Stimulated activated naive CD8-positive, alpha-beta T cell treated with anti-CD3 and anti-CD28 coated beads, Interleukin-15, amount 100 ng/mL, for 72 hours (primary cell): ENCODE measurements around the gene CDKAL1.
A peak's percentile ranks its signal among the peaks of the same experiment; 100 is the strongest.
"Not testable (repeated sequence)": the region's sequence is repeated elsewhere in the genome, so short reads cannot be mapped to it uniquely, and the experiment has no call there.

Source experiments
- ATAC-seq: fragments of 150-1000 bp; cut with Tn5 transposase; 2 replicates; pipeline ENCODE4 v1.10.0; 2021; ENCODE audit warnings: mild to moderate bottlenecking, moderate library complexity
- DNase-seq, 2 donors: peaks; one replicate each; pipeline ENCODE4 v3.0.0; 2021 to 2022
- H3K27ac Mint-ChIP-seq, 2 donors: one replicate each; pipeline ENCODE4 v1.8.0; 2022; ENCODE audit warnings: mild to moderate bottlenecking in 2 of 2, mixed read lengths in 2 of 2, moderate library complexity in 2 of 2
- H3K27me3 Mint-ChIP-seq: one replicate; pipeline ENCODE4 v1.8.0; 2022; ENCODE audit warnings: mixed read lengths
- H3K4me1 Mint-ChIP-seq: one replicate; pipeline ENCODE4 v1.8.0; 2022; ENCODE audit warnings: mild to moderate bottlenecking, mixed read lengths
- H3K4me3 Mint-ChIP-seq, 2 donors: one replicate each; pipeline ENCODE4 v1.8.0; 2022; ENCODE audit warnings: mild to moderate bottlenecking in 2 of 2, mixed read lengths in 2 of 2, moderate library complexity in 1 of 2
- H3K9me3 Mint-ChIP-seq, 2 donors: one replicate each; pipeline ENCODE4 v1.8.0; 2022; ENCODE audit warnings: mixed read lengths in 2 of 2

CDKAL1 gene

GRCh38 chr6:20604159-20604558 is 69.9 kb downstream of the CDKAL1 start:
- Mint-ChIP-seq H3K27me3 (no peaks in the 10 kb centered on the region), H3K27ac (no peak overlapping the region), H3K4me3 (no peak overlapping the region), H3K9me3 (no peaks in the 10 kb centered on the region), H3K4me1 (peaks cover 14% of the 10 kb centered on the region)
- DNase-seq (no peak), ATAC-seq (no peak)

- Mint-ChIP-seq H3K4me1 (peaks cover 6% of the 10 kb centered on the region), H3K4me3 (no peak overlapping the region), H3K27ac (no peak overlapping the region), H3K9me3 (peaks cover 4 to 5% of the 10 kb centered on the region in 2 donors), H3K27me3 (no peaks in the 10 kb centered on the region)
- ATAC-seq (no peak), DNase-seq (no peak)
These were observed 70.8 kb downstream of the CDKAL1 start for GRCh38 chr6:20605061-20605460.

- Mint-ChIP-seq H3K4me1 (peaks cover 6% of the 10 kb centered on the region), H3K27me3 (no peaks in the 10 kb centered on the region), H3K27ac (no peak overlapping the region), H3K4me3 (no peak overlapping the region), H3K9me3 (peaks cover 8 to 11% of the 10 kb centered on the region in 2 donors)
- DNase-seq (no peak), ATAC-seq (no peak)
These were observed 71.3 kb downstream of the CDKAL1 start for GRCh38 chr6:20605581-20605980.

GRCh38 chr6:20606831-20607230 is 72.6 kb downstream of the CDKAL1 start:
- Mint-ChIP-seq H3K27ac (no peak overlapping the region), H3K27me3 (no peaks in the 10 kb centered on the region), H3K4me1 (peaks cover 6% of the 10 kb centered on the region), H3K9me3 (peaks cover 9 to 13% of the 10 kb centered on the region in 2 donors), H3K4me3 (no peak overlapping the region)
- ATAC-seq (no peak), DNase-seq (no peak)

GRCh38 chr6:20608356-20608755 is 74.1 kb downstream of the CDKAL1 start:
- Mint-ChIP-seq H3K27me3 (no peaks in the 10 kb centered on the region), H3K4me1 (peaks cover 11% of the 10 kb centered on the region), H3K27ac (no peak overlapping the region), H3K9me3 (peaks cover 9 to 13% of the 10 kb centered on the region in 2 donors), H3K4me3 (no peak overlapping the region)
- DNase-seq (no peak), ATAC-seq (no peak)

GRCh38 chr6:20608905-20609304 is 74.6 kb downstream of the CDKAL1 start:
- peaks cover 11% of the 10 kb centered on the region for H3K4me1 Mint-ChIP-seq
- DNase-seq, result no peak
- H3K9me3 Mint-ChIP-seq, result peaks cover 11 to 13% of the 10 kb centered on the region in 2 donors
- no peak overlapping the region for H3K27ac Mint-ChIP-seq
- H3K27me3 Mint-ChIP-seq, result no peaks in the 10 kb centered on the region
- no peak for ATAC-seq
- H3K4me3 Mint-ChIP-seq, result no peak overlapping the region

GRCh38 chr6:20609924-20610323 is 75.7 kb downstream of the CDKAL1 start:
- not testable (repeated sequence) for H3K27me3 Mint-ChIP-seq, ATAC-seq, H3K4me3 Mint-ChIP-seq, H3K27ac Mint-ChIP-seq, DNase-seq
- Mint-ChIP-seq H3K4me1 (peaks cover 11% of the 10 kb centered on the region), H3K9me3 (peaks cover 13 to 14% of the 10 kb centered on the region in 2 donors)

GRCh38 chr6:20610636-20611370 is 76.5 kb downstream of the CDKAL1 start:
- no peak overlapping the region for H3K4me3 Mint-ChIP-seq
- H3K4me1 Mint-ChIP-seq, result peaks cover 11% of the 10 kb centered on the region
- no peak for DNase-seq
- H3K27ac Mint-ChIP-seq, result peak overlapping the region in 1 of 2 donors; percentile 40
- no peaks in the 10 kb centered on the region for H3K27me3 Mint-ChIP-seq
- ATAC-seq, result no peak
- H3K9me3 Mint-ChIP-seq, result peaks cover 13 to 14% of the 10 kb centered on the region in 2 donors

- ATAC-seq, H3K9me3 Mint-ChIP-seq, H3K27ac Mint-ChIP-seq, H3K4me1 Mint-ChIP-seq, DNase-seq, H3K27me3 Mint-ChIP-seq, H3K4me3 Mint-ChIP-seq: not testable (repeated sequence)
These were observed 83.3 kb downstream of the CDKAL1 start for GRCh38 chr6:20617537-20617936.

- DNase-seq (no peak), ATAC-seq (no peak)
- H3K4me3 Mint-ChIP-seq, result no peak overlapping the region
- no peaks in the 10 kb centered on the region for H3K27me3 Mint-ChIP-seq
- H3K4me1 Mint-ChIP-seq, result peaks cover 21% of the 10 kb centered on the region
- no peak overlapping the region for H3K27ac Mint-ChIP-seq
- H3K9me3 Mint-ChIP-seq, result no peaks in the 10 kb centered on the region
These were observed 85.8 kb downstream of the CDKAL1 start for GRCh38 chr6:20620043-20620442.

GRCh38 chr6:20623761-20624160 is 89.5 kb downstream of the CDKAL1 start:
- DNase-seq (no peak), ATAC-seq (no peak)
- no peaks in the 10 kb centered on the region for H3K27me3 Mint-ChIP-seq
- H3K4me1 Mint-ChIP-seq, result peaks cover 30% of the 10 kb centered on the region
- H3K9me3 Mint-ChIP-seq, result no peaks in the 10 kb centered on the region
- H3K27ac Mint-ChIP-seq, result no peak overlapping the region
- H3K4me3 Mint-ChIP-seq, result no peak overlapping the region

- no peak for DNase-seq
- H3K4me1 Mint-ChIP-seq, result peaks cover 54% of the 10 kb centered on the region
- no peak for ATAC-seq
- no peaks in the 10 kb centered on the region for H3K9me3 Mint-ChIP-seq
- H3K27me3 Mint-ChIP-seq, result no peaks in the 10 kb centered on the region
- no peak overlapping the region for H3K4me3 Mint-ChIP-seq
- peak overlapping the region in 1 of 2 donors; percentile 2 for H3K27ac Mint-ChIP-seq
These were observed 91.9 kb downstream of the CDKAL1 start for GRCh38 chr6:20626165-20626564.

GRCh38 chr6:20629509-20629908 is 95.3 kb downstream of the CDKAL1 start:
- peaks cover 0 to 6% of the 10 kb centered on the region in 2 donors for H3K9me3 Mint-ChIP-seq
- H3K4me1 Mint-ChIP-seq, result peaks cover 61% of the 10 kb centered on the region
- ATAC-seq, result no peak
- H3K27ac Mint-ChIP-seq, result no peak overlapping the region
- H3K4me3 Mint-ChIP-seq, result no peak overlapping the region
- no peak for DNase-seq
- no peaks in the 10 kb centered on the region for H3K27me3 Mint-ChIP-seq

- Mint-ChIP-seq H3K27ac (peak overlapping the region in 1 of 2 donors; percentile 54), H3K9me3 (peaks cover 0 to 7% of the 10 kb centered on the region in 2 donors), H3K4me3 (no peak overlapping the region), H3K27me3 (no peaks in the 10 kb centered on the region), H3K4me1 (peaks cover 56% of the 10 kb centered on the region)
- DNase-seq, result no peak
- no peak for ATAC-seq
These were observed 95.9 kb downstream of the CDKAL1 start for GRCh38 chr6:20630136-20630535.

- Mint-ChIP-seq H3K4me3 (no peak overlapping the region), H3K9me3 (peaks cover 0 to 7% of the 10 kb centered on the region in 2 donors), H3K4me1 (peaks cover 54% of the 10 kb centered on the region), H3K27me3 (no peaks in the 10 kb centered on the region), H3K27ac (peak overlapping the region in 1 of 2 donors; percentile 54)
- peak in 1 of 2 donors; percentile 32 for DNase-seq
- ATAC-seq, result peak; percentile 94
These were observed 96.6 kb downstream of the CDKAL1 start for GRCh38 chr6:20630617-20631548.

GRCh38 chr6:20631549-20631924 is 97.3 kb downstream of the CDKAL1 start:
- Mint-ChIP-seq H3K4me1 (peaks cover 50% of the 10 kb centered on the region), H3K9me3 (peaks cover 0 to 7% of the 10 kb centered on the region in 2 donors), H3K4me3 (no peak overlapping the region), H3K27me3 (no peaks in the 10 kb centered on the region), H3K27ac (peak overlapping the region in 1 of 2 donors; percentile 10)
- no peak for DNase-seq
- no peak for ATAC-seq
